Mesenchymal stem cell (in vitro differentiated cells and primary cell): ENCODE measurements around the gene TNNI3K.

ENCODE experiments used
- DNase-seq: peaks from one replicate; pipeline ENCODE4 v3.0.0-alpha.2; 2013
- H2AFZ ChIP-seq: one replicate; pipeline ENCODE4 v1.6.1; 2013; ENCODE audit warnings: low read depth, mild to moderate bottlenecking, control low read depth, inconsistent platforms, low read length, moderate library complexity
- H2AK5ac ChIP-seq: 2 replicates; pipeline ENCODE4 v1.6.1; 2013; ENCODE audit warnings: low read length, moderate library complexity, mild to moderate bottlenecking, inconsistent platforms; ENCODE audit not compliant: severe bottlenecking
- H2BK120ac ChIP-seq: one replicate; pipeline ENCODE4 v1.6.1; 2013; ENCODE audit warnings: low read depth, mild to moderate bottlenecking, inconsistent platforms, low read length, moderate library complexity
- H2BK12ac ChIP-seq, 2 experiments: one replicate each; pipeline ENCODE4 v1.6.1; 2013; ENCODE audit warnings: inconsistent platforms in 2 of 2, low read length in 2 of 2, mild to moderate bottlenecking in 2 of 2, moderate library complexity in 2 of 2, control low read depth in 1 of 2
- H2BK15ac ChIP-seq: one replicate; pipeline ENCODE4 v1.6.1; 2013; ENCODE audit warnings: mild to moderate bottlenecking, low read depth, inconsistent platforms; ENCODE audit not compliant: poor library complexity, severe bottlenecking
- H2BK5ac ChIP-seq: 2 replicates; pipeline ENCODE4 v1.6.1; 2013; ENCODE audit warnings: low read depth, mild to moderate bottlenecking, low read length, control low read depth, inconsistent platforms; ENCODE audit not compliant: poor library complexity, severe bottlenecking
- H3K14ac ChIP-seq, 2 experiments: one replicate each; pipeline ENCODE4 v1.6.1; 2013; ENCODE audit warnings: inconsistent platforms in 2 of 2, low read length in 2 of 2, control low read depth in 1 of 2, mild to moderate bottlenecking in 1 of 2, moderate library complexity in 1 of 2
- H3K18ac ChIP-seq, 2 experiments: one replicate each; pipeline ENCODE4 v1.6.1; 2013; ENCODE audit warnings: inconsistent platforms in 2 of 2, low read length in 2 of 2, control low read depth in 1 of 2, low read depth in 1 of 2, mild to moderate bottlenecking in 1 of 2
- H3K23ac ChIP-seq, 2 experiments: one replicate each; pipeline ENCODE4 v1.6.1; 2013; ENCODE audit warnings: inconsistent platforms in 2 of 2, low read length in 2 of 2, mild to moderate bottlenecking in 2 of 2, moderate library complexity in 2 of 2, control low read depth in 1 of 2
- H3K27ac ChIP-seq: 2 replicates; pipeline ENCODE4 v1.5.1; 2013; ENCODE audit warnings: mild to moderate bottlenecking, moderate library complexity, low read length, control low read depth, inconsistent platforms; ENCODE audit not compliant: poor library complexity, severe bottlenecking
- H3K27me3 ChIP-seq, 2 experiments: 2 replicates each; pipeline versions ENCODE4 v1.6.1 to v1.7.0; 2013; ENCODE audit warnings: low read length in 2 of 2, mild to moderate bottlenecking in 2 of 2, moderate library complexity in 2 of 2, control low read depth in 1 of 2, inconsistent platforms in 1 of 2; ENCODE audit not compliant: control insufficient read depth in 1 of 2, insufficient read depth in 1 of 2
- H3K36me3 ChIP-seq, 2 experiments: 2 replicates each; pipeline versions ENCODE4 v1.6.1 to v1.7.0; 2013; ENCODE audit warnings: low read length in 2 of 2, control low read depth in 1 of 2, inconsistent platforms in 1 of 2, low read depth in 1 of 2, mild to moderate bottlenecking in 1 of 2; ENCODE audit not compliant: insufficient read depth in 2 of 2, control insufficient read depth in 1 of 2
- H3K4ac ChIP-seq, 2 experiments: one replicate each; pipeline ENCODE4 v1.6.1; 2013; ENCODE audit warnings: inconsistent platforms in 2 of 2, low read length in 2 of 2, mild to moderate bottlenecking in 2 of 2, moderate library complexity in 2 of 2, control low read depth in 1 of 2, low read depth in 1 of 2
- H3K4me1 ChIP-seq: 2 replicates; pipeline ENCODE4 v1.6.1; 2013; ENCODE audit warnings: low read depth, low read length, control low read depth; ENCODE audit not compliant: control insufficient read depth, insufficient read depth
- H3K4me2 ChIP-seq: 2 replicates; pipeline ENCODE4 v1.6.1; 2013; ENCODE audit warnings: low read length, mild to moderate bottlenecking, inconsistent platforms; ENCODE audit not compliant: poor library complexity, severe bottlenecking
- H3K4me3 ChIP-seq, 2 experiments: 2 replicates each; pipeline versions ENCODE4 v1.5.1 to v1.7.0; 2013; ENCODE audit warnings: low read length in 2 of 2, mild to moderate bottlenecking in 2 of 2, control low read depth in 1 of 2, low read depth in 1 of 2; ENCODE audit not compliant: insufficient read depth in 1 of 2
- H3K79me1 ChIP-seq: replicated peaks from 2 replicates; pipeline ENCODE4 v1.6.1; 2013; ENCODE audit warnings: mild to moderate bottlenecking, control low read depth, low read length, inconsistent platforms; ENCODE audit not compliant: poor library complexity, severe bottlenecking
- H3K9ac ChIP-seq: 2 replicates; pipeline ENCODE4 v1.7.0; 2013; ENCODE audit warnings: mild to moderate bottlenecking, low read length, moderate library complexity
- H3K9me3 ChIP-seq: 2 replicates; pipeline ENCODE4 v1.7.0; 2013; ENCODE audit warnings: mild to moderate bottlenecking, low read length; ENCODE audit not compliant: control insufficient read depth
- H4K8ac ChIP-seq: one replicate; pipeline ENCODE4 v1.6.1; 2013; ENCODE audit warnings: inconsistent platforms, mild to moderate bottlenecking, low read length, moderate library complexity
- H4K91ac ChIP-seq: one replicate; pipeline ENCODE4 v1.6.1; 2013; ENCODE audit warnings: mild to moderate bottlenecking, low read length, inconsistent platforms
- WGBS: methylation state at CpG from one replicate; pipeline ENCODE4 v1.1.7; 2013; ENCODE audit warnings: mixed read lengths; 5-methylcytosine and 5-hydroxymethylcytosine counted together

TNNI3K gene

GRCh38 chr1:74375376-74375775 lies 140.2 kb downstream of the TNNI3K start:
- no peak overlapping the region for H2AK5ac ChIP-seq
- no peak overlapping the region for H3K23ac ChIP-seq
- H3K4ac ChIP-seq = no peak overlapping the region
- H3K27me3 ChIP-seq = no peaks in the 10 kb centered on the region
- no peak overlapping the region for H2AFZ ChIP-seq
- H3K14ac ChIP-seq = no peak overlapping the region
- H3K4me1 ChIP-seq = no peaks in the 10 kb centered on the region
- H2BK15ac ChIP-seq = no peak overlapping the region
- H3K36me3 ChIP-seq = no peaks in the 10 kb centered on the region
- H2BK5ac ChIP-seq = no peak overlapping the region
- H3K9ac ChIP-seq = no peak overlapping the region
- no peak overlapping the region for H4K91ac ChIP-seq
- H2BK12ac ChIP-seq = no peak overlapping the region
- no peak overlapping the region for H4K8ac ChIP-seq
- no peaks in the 10 kb centered on the region for H3K9me3 ChIP-seq
- no peak overlapping the region for H3K18ac ChIP-seq
- no peaks in the 10 kb centered on the region for H3K79me1 ChIP-seq
- no peak overlapping the region for H3K4me3 ChIP-seq
- no peak overlapping the region for H3K27ac ChIP-seq
- DNase-seq = no peak
- H3K4me2 ChIP-seq = no peak overlapping the region
- no peak overlapping the region for H2BK120ac ChIP-seq

- Histone ChIP-seq H3K23ac (no peak overlapping the region), H2BK120ac (no peak overlapping the region), H4K8ac (no peak overlapping the region), H3K4me1 (no peaks in the 10 kb centered on the region), H3K79me1 (no peaks in the 10 kb centered on the region), H2AFZ (no peak overlapping the region), H3K4me2 (no peak overlapping the region), H3K27me3 (no peaks in the 10 kb centered on the region), H3K18ac (no peak overlapping the region), H3K4me3 (no peak overlapping the region), H3K14ac (no peak overlapping the region), H3K4ac (no peak overlapping the region), H3K27ac (no peak overlapping the region), H2BK15ac (no peak overlapping the region), H2AK5ac (no peak overlapping the region), H2BK5ac (no peak overlapping the region), H3K36me3 (no peaks in the 10 kb centered on the region), H3K9ac (no peak overlapping the region), H3K9me3 (no peaks in the 10 kb centered on the region), H2BK12ac (no peak overlapping the region), H4K91ac (no peak overlapping the region)
- WGBS = 91% methylated on average over 9 of the region's 9 CpGs
- DNase-seq = no peak
Measured at GRCh38 chr1:74380252-74380651, 145.1 kb downstream of the TNNI3K start.

- Histone ChIP-seq H3K23ac (no peak overlapping the region), H3K36me3 (no peaks in the 10 kb centered on the region), H3K9me3 (no peaks in the 10 kb centered on the region), H2BK15ac (no peak overlapping the region), H3K14ac (no peak overlapping the region), H4K8ac (no peak overlapping the region), H3K4ac (no peak overlapping the region), H2BK5ac (no peak overlapping the region), H3K79me1 (no peaks in the 10 kb centered on the region), H3K27me3 (no peaks in the 10 kb centered on the region), H3K9ac (no peak overlapping the region), H4K91ac (no peak overlapping the region), H3K27ac (no peak overlapping the region), H2AK5ac (no peak overlapping the region), H3K4me1 (no peaks in the 10 kb centered on the region), H3K18ac (no peak overlapping the region), H2BK12ac (no peak overlapping the region), H3K4me3 (no peak overlapping the region), H2BK120ac (no peak overlapping the region), H2AFZ (no peak overlapping the region), H3K4me2 (no peak overlapping the region)
- WGBS = 91% methylated on average over 2 of the region's 2 CpGs
- no peak for DNase-seq
Measured at GRCh38 chr1:74388855-74389254, 153.7 kb downstream of the TNNI3K start.

GRCh38 chr1:74392186-74392585 lies 157.0 kb downstream of the TNNI3K start:
- Histone ChIP-seq H3K4me1 (no peaks in the 10 kb centered on the region), H3K4ac (no peak overlapping the region), H3K36me3 (no peaks in the 10 kb centered on the region), H2BK5ac (no peak overlapping the region), H3K27me3 (no peaks in the 10 kb centered on the region), H2AFZ (no peak overlapping the region), H3K18ac (no peak overlapping the region), H3K4me2 (no peak overlapping the region), H3K4me3 (no peak overlapping the region), H2AK5ac (no peak overlapping the region), H2BK15ac (no peak overlapping the region), H3K9me3 (no peaks in the 10 kb centered on the region), H4K91ac (no peak overlapping the region), H2BK120ac (no peak overlapping the region), H2BK12ac (no peak overlapping the region), H3K27ac (no peak overlapping the region), H3K79me1 (no peaks in the 10 kb centered on the region), H3K14ac (no peak overlapping the region), H4K8ac (no peak overlapping the region), H3K9ac (no peak overlapping the region), H3K23ac (no peak overlapping the region)
- WGBS = 62% methylated on average over 3 of the region's 3 CpGs
- DNase-seq = no peak
